T-helper 1 cell (primary cell): ENCODE results near the gene RERE.
A peak's percentile ranks its signal among the peaks of the same experiment; 100 is the strongest.

ENCODE experiments used
- DNase-seq, 5 donors: peaks; one replicate each; pipeline ENCODE4 v3.0.0-alpha.2; 2012 to 2020

RERE gene

DNA sequence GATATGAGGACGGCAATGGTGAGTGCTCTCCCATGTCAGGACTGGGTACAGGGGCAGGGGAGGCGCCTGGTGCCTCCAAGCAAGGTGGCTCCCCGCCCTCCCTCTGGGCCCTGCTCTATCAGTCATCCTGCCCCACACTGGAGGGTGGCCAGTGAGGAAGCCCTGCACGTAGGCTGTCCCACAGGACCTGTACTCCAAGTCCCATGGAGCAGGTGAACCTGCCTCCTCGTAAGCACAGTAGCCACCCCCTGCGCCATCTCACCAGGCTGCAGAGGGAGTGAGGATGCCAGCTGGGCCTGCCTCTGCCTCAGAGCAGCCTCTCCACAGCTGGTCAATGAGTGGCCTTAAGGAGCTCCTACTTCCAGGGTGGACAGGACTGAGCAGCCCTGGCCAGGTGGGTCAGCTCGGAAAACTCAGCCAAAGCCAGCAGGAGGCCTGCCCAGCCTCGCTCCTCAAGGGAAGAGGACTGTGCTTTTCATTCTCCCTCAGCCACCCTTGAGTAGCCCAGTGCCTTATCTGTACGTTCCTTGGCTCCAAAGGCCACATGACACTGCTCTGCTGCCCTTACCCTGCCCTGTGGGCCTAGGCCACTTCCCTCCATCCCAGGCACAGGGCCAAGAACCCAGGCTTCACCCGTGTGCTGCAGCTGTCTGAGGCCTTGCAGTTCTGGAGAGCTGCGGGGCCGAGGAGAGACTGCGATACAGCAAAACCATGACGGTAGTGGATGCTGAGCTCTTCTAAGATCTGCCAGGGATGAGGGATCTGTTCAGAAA lies 459.9 kb downstream of the RERE start:
- DNase-seq: no peak

- no peak for DNase-seq
Measured at GRCh38 chr1:8356256-8357209, 460.9 kb downstream of the RERE start.

- no peak for DNase-seq
Measured at GRCh38 chr1:8355439-8356255, 461.8 kb downstream of the RERE start.

DNA sequence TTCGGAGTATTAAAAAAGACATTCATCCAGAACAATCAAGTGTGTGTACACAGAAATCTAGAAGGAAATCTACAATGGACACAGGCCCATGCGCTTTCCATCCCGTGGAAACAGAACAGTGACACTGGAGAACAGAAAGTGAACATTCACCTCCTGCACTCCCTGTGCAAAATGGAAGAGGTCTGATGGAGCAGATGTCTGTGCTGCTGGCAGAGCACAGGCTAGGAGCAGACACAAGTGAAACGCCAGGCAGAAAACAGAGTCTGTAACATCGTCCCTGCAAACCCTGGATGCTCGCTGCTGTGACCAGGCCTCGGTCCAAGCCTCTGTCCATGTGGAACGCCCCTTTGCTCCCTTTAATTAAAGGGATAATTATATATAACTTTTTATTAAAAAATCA lies 463.4 kb downstream of the RERE start:
- no peak for DNase-seq

DNA sequence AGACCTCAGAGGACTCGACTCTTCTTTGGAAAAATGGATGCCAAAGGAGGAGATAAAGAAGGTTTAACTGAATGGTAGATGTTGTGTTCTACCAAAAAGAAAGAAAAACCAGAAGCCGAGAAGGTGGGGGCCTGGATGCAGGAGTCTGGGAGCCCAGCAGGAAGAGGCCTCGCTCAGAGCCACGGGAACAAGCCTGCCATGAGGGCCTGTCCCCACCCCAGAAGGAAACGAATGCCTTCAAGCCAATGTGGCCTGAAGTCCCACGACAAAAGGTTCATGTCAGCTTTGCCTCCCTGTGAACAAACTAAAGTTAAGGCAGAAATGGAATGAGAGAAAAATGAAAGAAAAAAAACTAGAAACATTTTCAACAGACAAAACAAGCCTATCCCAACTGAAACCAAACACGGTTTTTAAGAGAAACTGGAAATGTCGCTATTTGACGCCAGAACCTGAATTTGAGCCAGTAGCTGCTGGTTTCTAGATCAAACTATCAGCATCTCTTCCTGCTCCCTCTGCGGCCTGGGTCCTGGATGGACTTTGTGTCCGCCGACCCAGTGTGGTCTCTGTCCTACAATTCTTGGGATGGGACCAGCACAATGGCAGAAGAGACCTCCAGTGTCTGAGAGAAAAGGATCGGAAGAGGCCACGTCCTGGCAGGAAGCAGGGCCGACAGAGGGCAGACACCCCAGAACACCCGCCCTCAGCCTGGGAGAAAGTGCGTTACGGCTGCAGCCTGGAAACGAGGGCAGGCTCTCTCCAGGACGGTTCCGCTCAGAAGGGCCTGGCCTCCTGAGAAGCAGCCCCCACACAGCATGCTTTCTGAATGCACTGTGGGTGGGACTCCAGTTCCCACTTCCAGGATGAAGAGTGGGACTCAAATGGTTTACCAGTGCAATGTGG lies 464.3 kb downstream of the RERE start:
- DNase-seq: no peak

- no peak for DNase-seq
Measured at GRCh38 chr1:8352471-8352845, 465.0 kb downstream of the RERE start.

GRCh38 chr1:8351693-8352470 lies 465.6 kb downstream of the RERE start:
- DNase-seq: no peak

DNA sequence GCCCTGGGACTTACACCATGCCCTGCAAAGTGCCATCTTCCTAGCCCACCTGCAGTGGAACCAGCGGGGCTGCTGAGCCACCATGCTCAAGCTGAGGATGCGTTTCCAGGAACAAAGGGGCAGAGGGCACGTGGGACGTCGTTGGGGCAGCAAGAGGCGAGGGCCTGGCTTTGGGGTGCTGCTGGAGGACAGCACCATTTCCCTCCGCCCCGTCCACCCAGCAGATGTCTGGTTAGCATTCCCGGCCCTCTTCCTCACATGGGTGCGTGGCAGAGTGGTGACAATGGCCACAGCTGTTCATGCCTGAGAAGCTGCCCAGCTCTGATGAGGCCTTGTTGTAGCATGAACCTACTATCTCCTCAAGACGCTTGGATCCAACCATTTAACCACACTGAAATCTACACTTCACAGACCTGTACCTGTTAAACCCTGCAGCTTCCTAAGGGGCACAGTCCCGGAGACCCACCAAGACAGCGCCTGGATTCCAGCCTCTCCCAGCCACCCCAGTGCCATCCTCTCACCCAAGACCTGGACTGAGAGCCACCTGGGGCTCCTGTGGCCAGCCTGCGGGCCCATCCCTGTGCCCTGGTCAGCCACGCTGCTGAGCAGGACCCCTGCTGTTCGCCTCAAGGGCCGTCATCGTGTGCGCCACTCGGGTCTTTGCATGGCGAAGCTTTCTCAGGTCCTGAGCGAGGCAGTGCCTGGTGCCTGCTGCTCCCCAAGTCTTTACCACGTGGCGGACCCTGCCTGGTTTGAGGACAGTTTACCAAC lies 466.3 kb downstream of the RERE start:
- no peak for DNase-seq

GRCh38 chr1:8349961-8350360 lies 467.5 kb downstream of the RERE start:
- DNase-seq: no peak

DNA sequence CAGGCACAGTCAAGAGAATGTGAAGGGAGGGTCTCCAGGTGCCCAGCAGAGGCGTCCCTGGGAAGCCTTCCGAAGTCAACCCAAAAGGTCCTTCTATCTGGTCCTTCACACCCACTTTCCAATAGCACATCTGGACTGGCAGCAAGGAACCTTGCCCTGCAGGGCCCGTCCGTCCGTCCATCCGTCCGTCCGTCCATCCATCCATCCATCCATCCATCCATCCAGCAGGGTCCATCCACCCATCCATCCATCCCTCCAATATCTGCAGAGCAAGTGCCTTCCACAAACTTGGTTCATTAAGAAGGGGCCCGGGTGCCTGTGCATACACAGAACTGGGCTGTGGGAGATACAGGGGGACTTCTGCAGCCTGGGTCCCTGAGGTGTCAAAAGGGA lies 468.0 kb downstream of the RERE start:
- DNase-seq: no peak

- peak; percentile 33 to 66 (median 60) for DNase-seq
Measured at GRCh38 chr1:8348777-8349472, 468.5 kb downstream of the RERE start.

- no peak for DNase-seq
Measured at GRCh38 chr1:8348047-8348776, 469.2 kb downstream of the RERE start.

- DNase-seq: no peak
Measured at GRCh38 chr1:8347635-8348034, 469.8 kb downstream of the RERE start.

DNA sequence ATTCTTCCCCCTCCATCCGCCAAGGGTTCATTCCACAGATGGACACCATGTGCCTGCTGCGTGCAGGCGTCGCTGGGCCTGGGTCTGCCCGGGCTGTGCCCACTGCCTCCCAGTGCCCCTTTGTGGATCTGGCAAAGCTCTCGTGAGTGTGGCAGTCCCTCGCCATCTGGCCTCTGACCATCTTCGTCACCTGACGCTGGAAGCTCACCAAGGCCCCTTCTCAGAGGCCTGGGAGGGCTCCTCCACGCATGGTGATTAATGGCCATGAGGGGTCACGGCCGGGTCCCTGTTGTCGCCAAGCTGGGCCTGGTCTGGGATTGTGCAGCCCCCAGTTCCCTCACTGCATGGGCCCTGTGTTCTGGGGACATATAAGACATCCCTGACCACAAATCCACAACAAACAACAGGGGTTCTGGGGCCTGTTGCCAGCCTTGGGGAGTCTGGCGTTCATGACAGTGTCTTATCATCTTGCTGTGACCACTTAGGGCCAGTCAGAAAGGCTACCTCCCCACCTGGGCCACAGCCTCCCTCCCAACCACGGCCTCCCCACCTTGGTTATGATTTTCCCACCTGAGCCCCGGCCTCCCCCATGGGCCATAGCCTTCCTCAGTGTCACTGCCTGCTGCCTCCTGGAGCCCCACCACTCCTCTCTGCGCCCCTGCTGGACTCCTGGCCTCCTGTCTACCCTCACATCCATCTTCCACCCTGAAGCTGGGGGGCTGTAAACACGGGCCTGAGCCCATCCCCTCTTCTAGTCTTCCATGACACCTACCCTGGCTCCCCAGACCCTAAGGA lies 471.6 kb downstream of the RERE start:
- DNase-seq: no peak

GRCh38 chr1:8344893-8345507 lies 472.4 kb downstream of the RERE start:
- DNase-seq: no peak

DNA sequence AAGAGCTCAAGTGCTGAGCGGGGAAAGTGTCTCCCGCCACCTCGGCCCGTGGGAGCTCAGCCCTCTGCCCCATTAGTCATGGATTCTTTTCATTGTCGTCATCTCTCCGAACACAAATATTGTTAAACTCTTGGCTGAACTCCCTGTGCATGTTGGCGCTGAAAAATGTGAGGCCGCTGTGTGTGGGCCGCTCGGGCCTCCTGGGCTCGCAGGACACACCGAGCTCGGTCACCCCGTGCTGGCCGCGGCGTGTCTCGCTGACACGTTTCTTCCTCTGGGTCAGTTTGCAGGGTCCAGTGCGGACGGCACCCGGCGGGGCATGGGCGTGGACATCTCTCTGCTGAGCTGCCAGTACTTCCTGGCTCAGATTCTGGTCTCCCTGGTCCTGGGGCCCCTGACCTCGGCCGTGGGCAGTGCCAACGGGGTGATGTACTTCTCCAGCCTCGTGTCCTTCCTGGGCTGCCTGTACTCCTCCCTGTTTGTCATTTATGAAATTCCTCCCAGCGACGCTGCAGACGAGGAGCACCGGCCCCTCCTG lies 473.9 kb downstream of the RERE start:
- DNase-seq: no peak

DNA sequence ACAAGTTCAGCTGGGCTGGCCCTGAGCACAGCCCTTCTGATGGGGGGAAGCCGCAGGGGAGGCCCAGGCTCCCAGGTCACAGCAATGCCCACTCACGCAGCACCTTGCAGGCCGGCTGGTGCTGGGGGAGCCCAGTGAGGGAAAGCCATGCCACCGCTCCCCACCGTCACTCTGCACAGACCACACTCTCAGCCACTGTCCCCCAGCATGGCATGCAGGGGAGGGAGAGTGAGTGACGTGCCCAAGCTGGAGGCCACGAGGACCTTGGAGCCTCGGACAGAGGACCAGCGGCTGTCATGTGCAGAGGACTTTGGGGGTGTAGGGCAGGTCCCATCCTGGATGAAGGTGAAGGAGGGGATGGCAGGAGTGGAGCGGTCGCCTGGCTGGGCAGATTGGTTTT lies 474.4 kb downstream of the RERE start:
- DNase-seq: no peak
